ENCODE results near the gene KCTD11. TPM values are rescaled to one million over a fixed set of nuclear protein-coding genes. Genes with fewer than 3 reads are reported as not detected.

Gene KCTD11
- total and polyA plus RNA-seq, 2 of the 13 experiments (the other 11 are each of a cell fraction or from before 2014, with no cell fraction given), result 1.6 to 2.6 TPM

DNA sequence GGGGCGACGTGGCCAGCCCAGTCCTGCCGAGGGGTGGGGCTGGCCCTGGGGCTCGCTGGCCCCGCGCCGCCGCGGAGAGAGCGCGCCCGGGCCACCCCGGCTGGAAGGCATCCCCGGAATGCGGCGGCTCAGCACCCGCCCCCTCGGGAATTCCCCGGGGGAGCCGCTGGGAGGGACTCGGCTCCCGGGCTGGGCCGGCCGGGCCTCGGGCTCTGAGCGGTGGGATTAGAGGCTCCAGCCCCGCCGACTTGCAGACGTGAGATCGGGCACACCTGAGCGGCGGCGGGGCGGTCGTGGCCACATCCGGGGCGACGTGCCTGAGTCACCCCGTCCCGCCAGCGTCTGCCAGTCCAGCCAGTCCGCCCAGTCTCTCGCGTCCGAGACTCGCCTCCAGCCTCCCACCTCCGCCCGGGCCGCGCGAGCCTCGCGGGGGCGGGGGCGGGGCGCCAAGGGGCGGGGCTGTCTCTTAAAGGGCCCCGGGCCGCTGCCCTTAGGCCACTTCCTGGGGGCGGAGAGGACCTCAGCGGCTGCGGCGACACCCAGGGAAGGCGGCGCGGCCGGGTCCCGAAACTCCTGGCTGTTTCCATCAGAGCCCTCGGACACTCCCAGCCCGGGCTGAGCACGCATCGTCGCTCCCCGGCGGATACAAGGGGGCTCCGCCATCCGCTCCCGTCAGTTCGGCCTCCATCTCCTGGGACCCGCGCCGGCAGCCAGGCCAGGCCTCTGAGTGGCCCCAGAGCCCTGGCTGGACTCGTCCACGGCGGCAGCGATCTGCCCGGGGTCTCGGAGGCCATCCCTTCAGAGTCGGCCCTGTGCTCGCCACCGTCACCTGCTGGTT lies at the start of gene KCTD11 (continued):
- TF ChIP-seq, protein P1, sequence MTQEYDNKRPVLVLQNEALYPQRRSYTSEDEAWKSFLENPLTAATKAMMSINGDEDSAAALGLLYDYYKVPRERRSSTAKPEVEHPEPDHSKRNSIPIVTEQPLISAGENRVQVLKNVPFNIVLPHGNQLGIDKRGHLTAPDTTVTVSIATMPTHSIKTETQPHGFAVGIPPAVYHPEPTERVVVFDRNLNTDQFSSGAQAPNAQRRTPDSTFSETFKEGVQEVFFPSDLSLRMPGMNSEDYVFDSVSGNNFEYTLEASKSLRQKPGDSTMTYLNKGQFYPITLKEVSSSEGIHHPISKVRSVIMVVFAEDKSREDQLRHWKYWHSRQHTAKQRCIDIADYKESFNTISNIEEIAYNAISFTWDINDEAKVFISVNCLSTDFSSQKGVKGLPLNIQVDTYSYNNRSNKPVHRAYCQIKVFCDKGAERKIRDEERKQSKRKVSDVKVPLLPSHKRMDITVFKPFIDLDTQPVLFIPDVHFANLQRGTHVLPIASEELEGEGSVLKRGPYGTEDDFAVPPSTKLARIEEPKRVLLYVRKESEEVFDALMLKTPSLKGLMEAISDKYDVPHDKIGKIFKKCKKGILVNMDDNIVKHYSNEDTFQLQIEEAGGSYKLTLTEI (CRISPR knock-in tag; conservative IDR thresholded peaks at IDR 0.05), result no peak
- TF ChIP-seq HCFC1 (IDR thresholded peaks at IDR 0.05; ENCODE audit: low read depth, low read length), result peak; percentile 27; the same call in 1 of the 2 replicates
- no peak for TF ChIP-seq ZNF660 (CRISPR knock-in tag; IDR thresholded peaks at IDR 0.05; ENCODE audit: borderline replicate concordance, low read depth)
- TF ChIP-seq, protein P2, sequence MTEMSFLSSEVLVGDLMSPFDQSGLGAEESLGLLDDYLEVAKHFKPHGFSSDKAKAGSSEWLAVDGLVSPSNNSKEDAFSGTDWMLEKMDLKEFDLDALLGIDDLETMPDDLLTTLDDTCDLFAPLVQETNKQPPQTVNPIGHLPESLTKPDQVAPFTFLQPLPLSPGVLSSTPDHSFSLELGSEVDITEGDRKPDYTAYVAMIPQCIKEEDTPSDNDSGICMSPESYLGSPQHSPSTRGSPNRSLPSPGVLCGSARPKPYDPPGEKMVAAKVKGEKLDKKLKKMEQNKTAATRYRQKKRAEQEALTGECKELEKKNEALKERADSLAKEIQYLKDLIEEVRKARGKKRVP (CRISPR knock-in tag; IDR thresholded peaks at IDR 0.05), result peak in 1 of 2 experiments; percentile 32; a peak in 1 of 4 replicates
- TF ChIP-seq HOXD1 (CRISPR knock-in tag; IDR thresholded peaks at IDR 0.05), result 0 out of 2 replicates have a peak, but pooled peaks have one; percentile 9
- no peak for TF ChIP-seq PLRG1 (conservative IDR thresholded peaks at IDR 0.05)
- peak; percentile 8 for TF ChIP-seq TAF15 (IDR thresholded peaks at IDR 0.05; ENCODE audit: low read depth, low read length, poor library complexity, severe bottlenecking)
- TF ChIP-seq, protein P3, sequence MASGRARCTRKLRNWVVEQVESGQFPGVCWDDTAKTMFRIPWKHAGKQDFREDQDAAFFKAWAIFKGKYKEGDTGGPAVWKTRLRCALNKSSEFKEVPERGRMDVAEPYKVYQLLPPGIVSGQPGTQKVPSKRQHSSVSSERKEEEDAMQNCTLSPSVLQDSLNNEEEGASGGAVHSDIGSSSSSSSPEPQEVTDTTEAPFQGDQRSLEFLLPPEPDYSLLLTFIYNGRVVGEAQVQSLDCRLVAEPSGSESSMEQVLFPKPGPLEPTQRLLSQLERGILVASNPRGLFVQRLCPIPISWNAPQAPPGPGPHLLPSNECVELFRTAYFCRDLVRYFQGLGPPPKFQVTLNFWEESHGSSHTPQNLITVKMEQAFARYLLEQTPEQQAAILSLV (CRISPR knock-in tag; IDR thresholded peaks at IDR 0.05; ENCODE audit: borderline replicate concordance), result peak; percentile 53; the same call in 1 of the 2 replicates
- TF ChIP-seq HNRNPK (IDR thresholded peaks at IDR 0.05; ENCODE audit: low read depth, low read length, poor library complexity, severe bottlenecking), result peak; percentile 44
- TF ChIP-seq SALL2 (CRISPR knock-in tag; IDR thresholded peaks at IDR 0.05), result peak; percentile 74; the same call in 1 of the 2 replicates
- TF ChIP-seq DMAP1 (CRISPR knock-in tag; IDR thresholded peaks at IDR 0.05), result 0 out of 2 replicates have a peak, but pooled peaks have one; percentile 20
- TF ChIP-seq HES4 (CRISPR knock-in tag; IDR thresholded peaks at IDR 0.05; ENCODE audit: borderline replicate concordance), result no peak
- TF ChIP-seq, protein P4, sequence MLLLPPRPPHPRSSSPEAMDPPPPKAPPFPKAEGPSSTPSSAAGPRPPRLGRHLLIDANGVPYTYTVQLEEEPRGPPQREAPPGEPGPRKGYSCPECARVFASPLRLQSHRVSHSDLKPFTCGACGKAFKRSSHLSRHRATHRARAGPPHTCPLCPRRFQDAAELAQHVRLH (CRISPR knock-in tag; IDR thresholded peaks at IDR 0.05; ENCODE audit: borderline replicate concordance, low read depth), result peak; percentile 19; the same call in 1 of the 2 replicates
- no peak for TF ChIP-seq ZNF678 (CRISPR knock-in tag; IDR thresholded peaks at IDR 0.05)
- peak; percentile 81; the same call in 1 of the 2 replicates for TF ChIP-seq ZNF788 (CRISPR knock-in tag; IDR thresholded peaks at IDR 0.05; ENCODE audit: borderline replicate concordance)
- no peak for TF ChIP-seq MIER2 (CRISPR knock-in tag; IDR thresholded peaks at IDR 0.05)
- 0 out of 2 replicates have a peak, but pooled peaks have one; percentile 17 for TF ChIP-seq SIX1 (CRISPR knock-in tag; IDR thresholded peaks at IDR 0.05; ENCODE audit: borderline replicate concordance)
- TF ChIP-seq ZNF260 (CRISPR knock-in tag; IDR thresholded peaks at IDR 0.05; ENCODE audit: borderline replicate concordance, low read depth), result no peak; the same call in 1 of the 2 replicates
- peak; percentile 63; the same call in 1 of the 2 replicates for TF ChIP-seq ZNF20 (CRISPR knock-in tag; IDR thresholded peaks at IDR 0.05)
- no peak for TF ChIP-seq ZNF629 (CRISPR knock-in tag; conservative IDR thresholded peaks at IDR 0.05)
- TF ChIP-seq ZNF501 (CRISPR knock-in tag; IDR thresholded peaks at IDR 0.05), result peak; percentile 51
- peak; percentile 59; the same call in 1 of the 2 replicates for TF ChIP-seq ZNF451 (CRISPR knock-in tag; IDR thresholded peaks at IDR 0.05)
- TF ChIP-seq TEAD3 (CRISPR knock-in tag; optimal IDR thresholded peaks at IDR 0.05; ENCODE audit: borderline replicate concordance), result peak; percentile 91
- no peak for TF ChIP-seq NONO (IDR thresholded peaks at IDR 0.05)
- peak; percentile 73; the same call in 1 of the 2 replicates for TF ChIP-seq NONO (CRISPR knock-in tag; conservative IDR thresholded peaks at IDR 0.05)
